GM15510 (cell line): Measurements from ENCODE around the gene BAIAP2L2.

Experiments
- POLR2A ChIP-seq: IDR thresholded peaks from 3 replicates; pipeline ENCODE4 v1.6.1; 2011; ENCODE audit warnings: borderline replicate concordance; ENCODE audit not compliant: insufficient read length; ENCODE audit errors: extremely low read depth

The BAIAP2L2 gene

DNA sequence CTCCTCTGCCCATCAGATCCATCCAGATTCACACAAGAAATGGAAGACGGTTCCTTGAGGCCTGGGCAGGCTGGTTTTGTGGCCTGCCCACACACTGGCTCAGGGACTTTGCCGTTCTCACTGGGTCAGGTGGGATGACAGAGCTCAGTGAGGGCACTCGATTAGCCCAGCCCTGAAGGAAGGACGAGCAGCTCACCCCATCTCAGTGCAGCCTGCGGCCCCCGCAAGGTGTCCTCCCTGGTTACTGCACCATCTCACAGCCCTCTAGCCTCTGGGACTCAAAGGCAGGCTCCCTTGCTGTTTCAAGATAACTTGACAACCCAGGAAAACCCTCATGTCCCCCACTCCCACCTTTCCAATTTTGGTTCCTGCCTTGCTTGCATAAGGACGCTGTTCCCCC, 30.7 kb downstream of the BAIAP2L2 start:
- no peak for TF ChIP-seq POLR2A

DNA sequence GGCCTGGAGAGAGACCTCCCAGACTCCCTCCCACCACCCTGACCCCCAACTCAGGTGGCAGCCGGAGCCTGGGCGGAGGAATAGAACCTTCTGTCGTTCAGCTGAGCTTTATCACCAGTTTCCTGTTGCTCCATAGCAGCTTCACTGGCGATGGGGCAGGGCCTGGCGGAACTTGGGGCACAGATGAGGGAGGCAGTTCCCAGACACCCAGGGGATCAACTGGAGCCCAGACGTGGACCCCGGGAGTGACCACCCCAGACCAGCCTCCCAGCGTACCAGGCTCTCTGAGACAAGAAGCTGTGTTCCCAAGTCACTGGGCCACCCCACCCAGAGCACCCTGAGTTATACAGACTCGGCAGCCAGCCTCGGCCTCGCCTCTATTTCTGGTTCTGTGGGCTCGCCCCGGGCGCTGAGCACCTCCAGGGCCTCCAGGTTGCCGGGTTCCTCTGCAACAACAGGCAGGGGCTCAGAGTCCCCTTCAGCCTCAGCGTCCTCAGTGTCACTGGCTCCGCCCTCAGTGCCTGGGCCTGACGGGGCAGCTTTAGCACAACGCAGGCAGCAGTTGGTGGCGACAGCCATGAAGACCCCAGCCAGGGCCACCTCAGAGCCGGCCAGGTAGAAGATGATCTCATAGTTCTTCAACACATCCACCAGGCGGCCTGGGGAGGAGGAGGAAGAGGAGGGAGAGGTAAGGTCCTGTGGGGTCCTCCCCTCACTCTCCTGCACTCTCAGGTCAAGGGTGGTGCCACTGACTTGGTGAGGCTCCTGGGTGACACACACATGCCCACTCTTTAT, 32.2 kb downstream of the BAIAP2L2 start:
- no peak for TF ChIP-seq POLR2A

DNA sequence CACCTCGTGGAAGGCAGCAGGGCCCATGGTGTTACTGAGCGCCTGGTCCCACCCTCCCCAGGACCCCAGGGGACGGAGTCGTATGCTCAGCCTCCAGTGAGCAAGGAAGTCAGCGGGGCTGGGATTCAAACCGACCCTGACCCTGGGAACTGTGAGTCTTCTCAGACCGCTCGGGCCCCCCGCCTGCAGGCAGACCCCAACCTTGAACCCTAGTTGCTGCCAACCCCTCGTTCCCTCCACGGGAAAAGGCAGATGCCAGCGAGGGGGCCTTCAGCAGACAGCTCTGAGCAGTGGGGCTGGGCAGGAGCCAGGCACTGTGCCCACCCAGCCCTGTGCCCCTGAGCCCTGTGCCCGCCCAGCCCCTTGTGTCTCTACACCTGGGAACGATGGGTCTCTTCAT, 32.9 kb downstream of the BAIAP2L2 start:
- no peak for TF ChIP-seq POLR2A

- no peak for TF ChIP-seq POLR2A
Observed at GRCh38 chr22:38077096-38077495, 33.4 kb downstream of the BAIAP2L2 start.

GRCh38 chr22:38075961-38076360, 34.5 kb downstream of the BAIAP2L2 start:
- TF ChIP-seq POLR2A, result no peak

GRCh38 chr22:38075105-38075825, 35.2 kb downstream of the BAIAP2L2 start:
- TF ChIP-seq POLR2A, result no peak

DNA sequence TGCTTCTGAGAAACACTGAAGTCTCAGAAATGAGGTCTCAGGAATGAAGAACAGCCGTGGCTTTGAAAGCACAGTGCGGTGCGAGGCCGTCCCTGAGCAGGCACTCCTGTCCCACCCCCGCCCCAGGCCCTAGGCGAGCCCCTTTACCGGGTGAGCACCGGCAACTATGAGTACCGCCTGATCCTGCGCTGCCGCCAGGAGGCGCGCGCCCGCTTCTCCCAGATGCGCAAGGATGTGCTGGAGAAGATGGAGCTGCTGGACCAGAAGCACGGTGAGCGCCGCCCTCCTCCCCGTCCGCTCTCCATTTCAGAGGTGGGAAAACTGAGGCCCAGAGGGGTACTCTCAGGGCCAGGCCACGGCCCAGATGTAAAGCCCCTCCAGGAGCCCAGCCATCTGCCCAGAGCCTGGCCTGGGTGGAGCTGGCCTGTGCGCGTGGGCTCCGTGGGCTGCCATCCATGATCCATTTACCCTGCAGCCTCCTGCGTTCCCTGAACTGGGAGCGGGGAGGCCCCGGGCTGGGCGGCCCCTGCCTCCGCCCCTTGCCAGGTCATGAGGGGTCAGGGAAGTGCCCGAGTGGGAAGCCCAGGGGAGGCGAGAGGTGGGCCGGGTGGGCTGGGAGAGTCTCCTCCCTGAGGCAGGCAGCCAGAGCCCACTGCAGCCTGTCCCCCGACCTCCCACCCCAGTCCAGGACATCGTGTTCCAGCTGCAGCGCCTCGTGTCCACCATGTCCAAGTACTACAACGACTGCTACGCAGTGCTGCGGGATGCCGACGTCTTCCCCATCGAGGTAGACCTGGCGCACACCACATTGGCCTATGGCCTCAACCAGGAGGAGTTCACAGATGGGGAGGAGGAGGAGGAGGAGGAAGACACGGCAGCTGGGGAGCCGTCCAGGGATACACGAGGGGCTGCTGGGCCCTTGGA, 36.0 kb downstream of the BAIAP2L2 start:
- no peak for TF ChIP-seq POLR2A

GRCh38 chr22:38073150-38074130, 37.0 kb downstream of the BAIAP2L2 start:
- TF ChIP-seq POLR2A, result no peak

GRCh38 chr22:38072322-38073149, 37.9 kb downstream of the BAIAP2L2 start:
- no peak for TF ChIP-seq POLR2A

DNA sequence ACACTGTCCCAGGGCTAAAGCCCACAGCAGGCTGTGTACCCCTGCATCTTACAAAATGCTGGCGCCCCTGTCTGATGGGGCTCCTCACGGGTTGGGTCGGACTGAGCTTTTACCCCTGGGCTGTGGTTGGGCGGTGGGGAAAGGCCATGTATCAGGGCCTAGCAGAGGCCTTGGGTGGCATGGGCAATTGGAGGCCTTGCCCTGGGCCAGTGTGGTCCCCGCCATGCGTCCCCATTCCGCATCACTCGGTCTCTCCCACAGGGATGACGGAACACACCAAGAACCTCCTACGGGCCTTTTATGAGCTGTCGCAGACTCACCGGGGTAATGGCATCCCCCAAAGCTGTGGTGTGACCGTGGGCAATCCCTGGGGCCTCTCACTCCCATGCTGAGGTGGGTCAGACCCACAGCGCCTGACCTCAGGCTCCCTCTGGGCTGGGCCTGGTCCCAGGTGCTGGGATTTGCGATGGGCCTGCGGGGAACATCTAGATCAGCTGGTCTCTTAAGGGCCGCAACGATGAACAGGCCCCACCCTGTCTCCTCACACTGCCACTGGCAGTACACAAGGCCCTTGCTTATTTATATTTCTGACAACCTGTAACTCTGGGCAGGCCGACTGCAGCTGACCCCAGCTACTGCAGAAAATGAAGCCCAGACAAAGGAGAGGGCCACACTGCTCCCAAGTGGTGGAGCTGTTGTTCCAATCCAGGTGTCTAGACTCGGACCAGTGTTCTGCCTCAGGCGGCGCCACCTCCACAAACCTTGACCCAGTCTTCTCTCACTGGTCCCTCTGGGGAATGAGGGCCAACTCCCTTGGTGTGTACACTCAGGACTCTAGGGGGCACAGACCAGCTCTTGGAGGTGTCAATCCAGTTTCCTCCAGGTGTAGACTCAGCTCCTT, 38.8 kb downstream of the BAIAP2L2 start:
- no peak for TF ChIP-seq POLR2A

DNA sequence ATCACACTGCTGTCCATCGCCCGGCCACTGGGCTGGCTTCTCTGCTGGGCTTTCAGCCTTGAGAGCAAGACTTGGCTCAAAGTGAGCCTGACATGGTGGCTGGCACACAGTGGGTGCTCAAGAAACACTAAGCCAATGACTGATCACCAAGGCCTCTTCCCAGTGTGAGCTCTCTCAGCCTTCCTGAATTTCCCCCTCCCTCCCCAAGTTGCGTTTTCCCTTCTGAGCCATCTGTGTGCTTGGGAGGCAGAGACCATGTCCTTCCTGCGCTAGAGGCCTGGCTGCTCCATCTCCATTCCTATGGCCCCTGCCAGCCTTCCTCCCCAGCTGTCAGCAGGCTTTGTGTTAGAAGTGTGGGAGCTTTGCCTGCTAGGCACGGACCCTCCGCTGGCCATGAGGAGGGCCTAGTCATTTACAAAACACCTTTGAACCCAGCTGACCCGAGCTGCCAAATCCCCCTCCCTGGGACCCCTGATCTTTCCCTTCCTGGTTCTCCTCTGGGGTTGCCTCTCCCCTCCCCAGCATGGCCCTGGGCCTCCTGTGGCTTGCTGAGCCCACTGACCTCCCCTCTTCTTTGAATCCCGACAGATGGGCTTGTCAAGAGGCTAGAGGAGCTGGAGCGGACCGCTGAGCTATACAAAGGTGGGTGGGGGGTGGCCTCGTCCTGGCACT, 40.1 kb downstream of the BAIAP2L2 start:
- TF ChIP-seq POLR2A, result no peak

- TF ChIP-seq POLR2A, result no peak
Observed at GRCh38 chr22:38069372-38070249, 40.9 kb downstream of the BAIAP2L2 start.
